Astrocyte (in vitro differentiated cells and primary cell): ENCODE results near the gene BOD1L1.

ENCODE experiments used
- EZH2 ChIP-seq: IDR thresholded peaks from 2 replicates; pipeline ENCODE4 v1.6.1; 2012; ENCODE audit warnings: mild to moderate bottlenecking, low read length, inconsistent platforms; ENCODE audit not compliant: insufficient read depth
- TF ChIP-seq, protein P1 (sequence below): IDR thresholded peaks from 2 replicates; pipeline ENCODE4 v1.5.1; 2011; ENCODE audit warnings: low read depth, mild to moderate bottlenecking, inconsistent platforms, low read length, moderate library complexity; ENCODE audit not compliant: insufficient read depth

DNA sequence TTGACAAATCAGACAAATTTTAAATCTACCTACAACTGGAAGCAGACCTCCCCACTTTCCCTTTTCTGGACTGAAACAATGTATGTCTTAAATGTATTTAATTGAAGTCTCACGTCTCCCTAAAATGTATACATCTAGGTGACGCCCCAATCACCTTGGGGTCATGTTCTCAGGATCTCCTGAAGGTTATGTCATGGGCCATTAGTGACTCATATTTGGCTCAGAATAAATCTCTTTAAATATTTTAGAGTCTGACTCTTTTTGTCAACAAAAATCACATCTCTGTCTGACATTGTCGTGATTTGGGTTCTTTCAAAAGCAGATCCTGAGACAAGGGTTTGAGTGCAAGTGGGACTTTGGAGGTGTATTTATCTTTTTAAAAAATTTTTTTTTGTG lies 26.2 kb upstream of the BOD1L1 start:
- TF ChIP-seq, protein P1, sequence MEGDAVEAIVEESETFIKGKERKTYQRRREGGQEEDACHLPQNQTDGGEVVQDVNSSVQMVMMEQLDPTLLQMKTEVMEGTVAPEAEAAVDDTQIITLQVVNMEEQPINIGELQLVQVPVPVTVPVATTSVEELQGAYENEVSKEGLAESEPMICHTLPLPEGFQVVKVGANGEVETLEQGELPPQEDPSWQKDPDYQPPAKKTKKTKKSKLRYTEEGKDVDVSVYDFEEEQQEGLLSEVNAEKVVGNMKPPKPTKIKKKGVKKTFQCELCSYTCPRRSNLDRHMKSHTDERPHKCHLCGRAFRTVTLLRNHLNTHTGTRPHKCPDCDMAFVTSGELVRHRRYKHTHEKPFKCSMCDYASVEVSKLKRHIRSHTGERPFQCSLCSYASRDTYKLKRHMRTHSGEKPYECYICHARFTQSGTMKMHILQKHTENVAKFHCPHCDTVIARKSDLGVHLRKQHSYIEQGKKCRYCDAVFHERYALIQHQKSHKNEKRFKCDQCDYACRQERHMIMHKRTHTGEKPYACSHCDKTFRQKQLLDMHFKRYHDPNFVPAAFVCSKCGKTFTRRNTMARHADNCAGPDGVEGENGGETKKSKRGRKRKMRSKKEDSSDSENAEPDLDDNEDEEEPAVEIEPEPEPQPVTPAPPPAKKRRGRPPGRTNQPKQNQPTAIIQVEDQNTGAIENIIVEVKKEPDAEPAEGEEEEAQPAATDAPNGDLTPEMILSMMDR = no peak
- TF ChIP-seq EZH2 = no peak
